Fibroblast of skin of left quadriceps (primary cell): Measurements from ENCODE around the gene RIIAD1.
"Not testable (repeated sequence)": the region's sequence is repeated elsewhere in the genome, so short reads cannot be mapped to it uniquely, and the experiment has no call there.

ENCODE experiments used
- DNase-seq, 2 experiments: peaks; one replicate each; pipeline ENCODE4 v3.0.0-alpha.2; 2013; ENCODE audit warnings: low read depth in 2 of 2

RIIAD1 gene, protein sequence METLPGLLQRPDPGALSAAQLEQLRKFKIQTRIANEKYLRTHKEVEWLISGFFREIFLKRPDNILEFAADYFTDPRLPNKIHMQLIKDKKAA

DNA sequence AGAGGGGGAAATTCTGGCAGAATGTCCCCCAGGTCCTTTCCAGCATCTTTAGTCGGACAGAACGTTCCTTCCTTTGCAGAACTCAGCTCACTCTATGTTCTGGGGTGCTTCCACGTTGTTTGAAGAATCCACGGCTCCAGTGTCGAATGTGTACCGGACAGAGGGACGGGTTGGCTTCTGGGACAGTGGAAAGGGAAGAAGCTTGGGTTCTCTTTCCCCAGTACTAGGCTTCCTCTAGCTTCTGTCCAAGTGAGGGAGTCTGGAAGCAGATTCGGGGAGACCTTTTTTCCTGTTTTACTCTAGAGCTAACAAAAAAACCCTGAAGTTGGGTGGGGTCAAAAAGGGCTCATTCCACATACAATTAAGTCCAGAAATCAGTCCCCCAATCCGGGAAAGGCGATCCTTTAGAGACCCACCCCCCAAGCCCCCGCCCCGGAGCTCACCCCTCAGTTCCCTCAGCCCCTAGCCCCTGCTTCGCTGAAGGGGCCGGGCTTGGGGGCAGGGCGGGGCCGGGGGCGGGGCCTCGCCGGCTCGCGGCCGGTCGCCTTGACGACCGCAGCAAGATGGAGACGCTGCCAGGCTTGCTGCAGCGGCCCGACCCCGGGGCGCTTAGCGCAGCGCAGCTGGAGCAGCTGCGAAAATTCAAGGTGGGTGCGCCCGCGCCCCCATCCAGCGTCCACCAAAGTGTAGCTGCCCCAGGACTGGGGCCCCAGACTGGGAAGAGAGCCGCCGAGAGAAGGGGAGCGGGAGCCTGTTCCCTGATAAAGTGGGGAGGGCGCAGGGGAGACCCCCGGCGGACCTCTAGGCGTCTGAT is at the start of gene RIIAD1:
Gene RIIAD1 (plus strand): TSS at position 549 of the 814 bp plus-strand sequence. CDS start 15 bp downstream, at position 564.
- no peak for DNase-seq

DNA sequence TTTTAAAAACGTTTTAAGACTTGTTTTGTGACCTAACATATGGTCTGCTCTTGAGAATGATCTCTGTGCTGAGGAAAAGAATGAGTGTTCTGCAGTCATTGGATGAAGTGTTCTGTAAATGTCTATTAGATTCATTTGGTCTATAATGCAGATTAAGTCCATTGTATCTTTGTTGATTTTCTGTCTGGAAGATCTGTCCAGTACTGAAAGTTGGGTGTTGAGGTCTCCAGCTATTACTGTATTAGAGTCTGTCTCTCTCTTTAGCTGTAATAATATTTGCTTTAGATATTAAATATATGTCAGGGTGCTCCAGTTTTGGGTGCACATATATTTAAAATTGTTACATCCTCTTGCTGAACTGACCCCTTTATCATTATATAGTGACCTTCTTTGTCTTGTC is 47.9 kb upstream of the RIIAD1 start:
- DNase-seq = no peak

- DNase-seq = no peak
Measured at GRCh38 chr1:151680391-151680790, 40.9 kb upstream of the RIIAD1 start.

GRCh38 chr1:151680826-151681225 is 40.5 kb upstream of the RIIAD1 start:
- DNase-seq = peak; percentile 76 to 77

- DNase-seq = peak; percentile 57
Measured at GRCh38 chr1:151681923-151682322, 39.4 kb upstream of the RIIAD1 start.

GRCh38 chr1:151682901-151683300 is 38.4 kb upstream of the RIIAD1 start:
- DNase-seq = not testable (repeated sequence)

GRCh38 chr1:151684128-151684527 is 37.2 kb upstream of the RIIAD1 start:
- DNase-seq = no peak

DNA sequence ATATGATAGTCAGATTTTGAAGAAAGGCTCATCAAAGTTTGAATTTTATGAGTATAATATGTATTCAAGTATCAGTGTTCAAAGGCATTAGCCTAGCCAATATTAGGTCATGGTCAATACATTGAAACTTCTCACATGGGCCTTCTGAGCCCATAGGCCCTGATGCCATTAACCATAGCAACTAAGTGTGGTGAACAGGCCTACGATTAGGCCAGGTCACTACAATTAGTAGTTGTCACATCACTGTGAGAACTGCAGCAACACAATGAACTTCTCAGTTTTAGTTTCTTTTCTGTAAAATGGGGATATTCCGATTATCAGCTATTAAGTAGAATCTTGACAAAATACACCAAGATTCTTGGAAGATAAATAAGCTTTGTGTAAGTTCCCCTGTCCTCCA is 34.8 kb upstream of the RIIAD1 start:
- DNase-seq = no peak

DNA sequence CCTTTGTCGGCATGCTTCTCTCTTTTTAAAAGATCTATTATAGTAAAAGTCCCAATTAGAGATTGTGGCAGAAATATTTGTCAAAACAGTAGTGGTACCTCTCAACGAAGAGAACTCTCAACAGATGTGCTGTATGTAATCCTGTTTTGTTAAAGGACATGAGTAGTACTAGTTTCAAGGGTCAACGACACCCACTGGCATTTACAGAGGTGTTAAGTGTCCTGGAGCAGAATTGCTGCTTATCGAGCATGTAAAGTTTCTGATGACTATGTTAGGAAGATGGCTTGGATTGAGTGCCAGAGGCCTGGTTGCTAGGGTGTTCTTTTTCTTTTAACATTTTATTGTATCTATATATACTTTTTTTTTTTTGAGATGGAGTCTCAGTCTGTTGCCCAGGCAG is 31.8 kb upstream of the RIIAD1 start:
- no peak for DNase-seq

GRCh38 chr1:151692226-151692625 is 29.1 kb upstream of the RIIAD1 start:
- no peak for DNase-seq

DNA sequence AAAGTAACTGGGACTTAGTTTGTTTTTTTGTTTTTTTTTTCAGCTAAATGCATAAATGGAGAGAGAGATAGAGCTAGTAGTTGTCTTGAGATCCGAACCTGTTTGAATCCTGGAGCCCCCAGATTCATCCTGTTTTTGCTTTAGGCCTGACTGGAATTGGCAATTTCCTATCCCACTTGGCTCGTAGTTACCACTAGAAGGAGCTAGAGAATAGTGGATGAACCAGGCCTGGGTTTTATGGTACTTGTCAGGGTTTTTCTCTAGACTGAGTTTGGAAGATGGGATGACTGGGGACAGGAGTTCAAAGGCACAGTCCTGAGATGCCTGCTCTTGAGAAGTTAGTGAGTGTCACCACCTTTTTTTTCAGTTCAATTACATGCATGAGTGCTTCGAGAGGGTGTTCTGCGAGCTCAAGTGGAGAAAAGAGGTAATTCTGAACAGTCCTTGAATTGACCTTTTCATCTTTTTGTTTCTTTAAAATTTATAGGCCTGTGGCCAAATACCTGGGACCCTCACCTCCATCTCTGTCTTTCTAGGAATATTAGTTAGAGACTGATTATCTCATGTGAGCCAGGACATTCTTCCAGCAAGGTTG is 28.2 kb upstream of the RIIAD1 start:
- peak in 1 of 2 experiments; percentile 13 for DNase-seq

DNA sequence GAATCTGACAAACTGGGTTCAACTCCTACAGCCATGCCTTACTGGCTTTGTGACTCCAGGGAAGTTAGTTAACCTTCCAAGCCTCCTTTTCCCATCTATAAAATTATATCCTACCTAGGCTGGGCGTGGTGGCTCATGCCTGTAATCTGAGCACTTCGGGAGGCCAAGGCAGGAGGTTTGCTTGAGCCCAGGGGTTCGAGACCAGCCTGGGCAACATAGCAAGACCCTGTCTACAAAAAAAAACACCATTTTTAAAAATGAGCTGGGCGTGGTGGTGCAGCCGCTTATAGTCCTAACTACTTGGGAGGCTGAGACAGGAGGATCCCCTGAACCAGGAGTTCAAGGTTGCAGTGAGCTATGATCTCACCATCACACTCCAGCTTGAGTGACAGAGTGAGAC is 19.8 kb upstream of the RIIAD1 start:
- no peak for DNase-seq

- no peak for DNase-seq
Measured at GRCh38 chr1:151702936-151703335, 18.4 kb upstream of the RIIAD1 start.

GRCh38 chr1:151703813-151704212 is 17.5 kb upstream of the RIIAD1 start:
- DNase-seq = no peak

DNA sequence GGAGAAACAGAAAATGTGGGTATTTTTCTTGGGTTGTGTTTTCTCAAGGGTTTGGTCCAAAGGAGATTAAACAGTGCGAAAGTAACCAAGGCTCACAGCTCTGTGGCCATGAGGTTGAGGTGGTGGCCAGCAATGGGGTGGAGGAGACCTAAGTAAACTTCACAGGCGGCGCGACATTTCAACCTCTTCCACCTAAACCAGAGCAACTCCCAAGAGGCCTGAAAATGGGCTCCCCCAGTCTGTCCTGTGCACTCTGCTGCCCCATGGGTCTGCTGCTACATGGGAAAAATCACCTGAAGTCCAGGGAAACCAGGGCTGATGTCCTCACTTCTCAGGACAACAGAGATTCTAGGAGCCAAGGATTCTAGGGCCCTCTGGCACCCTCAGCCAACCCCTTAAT is 17.1 kb upstream of the RIIAD1 start:
- no peak for DNase-seq

- no peak for DNase-seq
Measured at GRCh38 chr1:151705146-151705545, 16.2 kb upstream of the RIIAD1 start.

- DNase-seq = no peak
Measured at GRCh38 chr1:151705753-151706463, 15.4 kb upstream of the RIIAD1 start.

DNA sequence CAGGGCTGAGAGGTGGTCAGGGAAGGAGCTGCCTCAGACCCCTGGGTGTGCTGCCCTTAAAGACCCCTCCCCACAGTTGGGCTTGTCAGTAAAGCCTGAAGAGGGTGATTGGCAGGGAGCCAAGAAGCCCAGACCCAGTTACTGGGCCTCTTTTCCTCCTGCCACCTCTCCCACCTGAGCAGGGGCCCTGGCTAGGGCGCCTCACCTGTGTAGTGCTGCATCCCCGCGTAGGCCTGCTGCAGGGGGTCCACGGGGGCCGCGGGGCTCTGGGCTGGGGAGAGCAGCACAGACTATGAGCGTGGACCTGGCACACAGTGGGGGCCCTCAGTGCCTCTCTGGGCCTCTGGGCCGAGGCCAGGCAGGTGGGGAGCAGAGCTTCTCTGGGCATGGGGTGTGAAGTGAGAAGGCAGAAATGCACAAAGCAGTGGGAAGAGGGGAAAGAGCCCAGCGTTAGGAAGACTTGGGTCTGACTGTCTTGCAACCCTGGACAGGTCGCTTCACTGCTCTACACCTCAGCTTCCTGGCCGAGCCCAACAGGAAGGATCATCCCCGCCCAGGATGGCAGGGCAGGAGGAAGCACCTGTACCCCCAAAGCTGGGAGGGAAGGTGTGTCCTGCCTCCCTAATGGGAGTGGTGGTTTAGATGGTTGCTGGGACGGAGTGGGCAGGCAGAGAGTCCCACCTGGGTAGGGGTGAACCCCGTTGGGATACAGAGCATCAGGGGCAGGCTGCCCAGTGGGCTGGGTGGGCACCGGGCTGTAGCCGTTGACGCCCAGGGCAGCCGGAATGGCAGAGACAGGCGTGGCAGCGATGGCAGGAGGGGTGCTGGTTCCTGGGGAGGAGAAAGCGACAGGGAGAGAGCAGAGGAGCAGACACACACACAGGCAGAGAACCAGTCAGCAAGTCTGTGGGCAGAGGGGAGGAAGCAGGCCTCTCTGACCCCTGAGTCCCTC is 14.6 kb upstream of the RIIAD1 start:
- DNase-seq = no peak

DNA sequence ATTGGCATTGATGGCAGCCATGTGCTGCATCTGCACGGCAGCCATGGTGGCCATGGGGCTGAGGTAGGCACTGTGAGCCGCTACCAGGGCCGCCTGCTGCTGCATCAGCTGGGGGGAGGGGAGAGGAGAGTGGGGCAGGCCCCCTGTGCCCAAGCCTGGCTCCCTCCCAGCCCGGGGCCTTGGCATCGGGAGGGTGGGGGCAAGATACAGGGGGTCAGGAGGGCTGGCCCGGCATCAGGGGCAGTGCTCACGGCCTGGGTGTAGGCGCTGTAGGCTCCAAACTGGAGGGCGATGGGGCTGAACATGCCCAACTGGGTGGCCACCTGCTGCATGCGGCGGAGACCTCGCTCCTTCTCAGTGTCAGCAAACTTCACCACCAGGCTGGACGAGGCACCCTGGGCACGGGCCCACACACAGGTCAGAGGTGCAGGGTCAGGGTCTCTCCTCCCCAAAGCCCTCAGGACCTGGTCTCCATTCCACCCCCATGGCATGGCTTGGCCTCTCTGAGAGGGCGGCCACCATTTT is 13.7 kb upstream of the RIIAD1 start:
- DNase-seq = no peak

GRCh38 chr1:151708891-151709290 is 12.4 kb upstream of the RIIAD1 start:
- no peak for DNase-seq

- DNase-seq = peak in 1 of 2 experiments; percentile 6
Measured at GRCh38 chr1:151710187-151710840, 11.0 kb upstream of the RIIAD1 start.
